ENCODE data around the gene NSMF. TPM values are rescaled to one million over a fixed set of nuclear protein-coding genes. Genes with fewer than 3 reads are reported as not detected.
A peak's percentile ranks its signal among the peaks of the same experiment; 100 is the strongest.

Gene NSMF
- total RNA-seq, 2 donors from 2014 or later = 58.9 to 66.0 TPM

DNA sequence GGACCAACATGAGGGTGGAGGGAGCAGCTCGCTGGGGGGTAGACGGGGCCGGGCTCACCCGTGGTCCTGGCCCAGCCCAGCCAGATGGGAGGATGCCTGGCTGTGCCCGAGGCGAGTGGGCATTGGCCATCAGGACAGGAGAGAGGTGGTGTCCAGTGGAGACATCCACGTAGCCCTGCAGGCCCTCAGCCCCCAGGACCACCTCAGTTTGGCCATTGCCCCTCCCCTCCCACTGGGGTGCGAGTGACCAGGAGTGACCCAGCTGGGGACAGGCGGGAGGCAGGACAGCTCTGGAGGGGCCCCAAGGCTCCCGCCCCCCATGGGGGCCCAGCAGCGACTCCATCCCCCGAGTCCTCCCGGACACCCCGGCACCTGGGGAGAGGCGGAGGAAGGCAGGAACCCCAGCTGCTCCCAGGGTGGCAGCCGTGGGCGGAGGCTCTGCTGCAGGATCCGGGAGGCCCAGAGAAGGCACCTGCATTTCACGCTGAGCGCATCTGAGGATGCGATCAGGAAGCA is 27.7 kb downstream of the NSMF start:
- no peak overlapping the region for H3K4me3 ChIP-seq (ENCODE audit: low read length)
- no peaks in the 10 kb centered on the region for H3K9me3 Mint-ChIP-seq
- H3K27ac Mint-ChIP-seq = no peak overlapping the region
- H3K27ac ChIP-seq (ENCODE audit: low read depth, low read length) = no peak overlapping the region
- H3K36me3 ChIP-seq (ENCODE audit: control insufficient read depth, insufficient read depth, low read length) = no peaks in the 10 kb centered on the region
- H3K36me3 Mint-ChIP-seq (ENCODE audit: low read depth) = no peaks in the 10 kb centered on the region
- no peak overlapping the region for H3K9ac ChIP-seq (ENCODE audit: extremely low read depth, low read length, poor library complexity, severe bottlenecking)
- no peak overlapping the region for H3K4me3 Mint-ChIP-seq
- no peaks in the 10 kb centered on the region for H3K27me3 Mint-ChIP-seq (ENCODE audit: insufficient read depth)
- TF ChIP-seq, protein P1, sequence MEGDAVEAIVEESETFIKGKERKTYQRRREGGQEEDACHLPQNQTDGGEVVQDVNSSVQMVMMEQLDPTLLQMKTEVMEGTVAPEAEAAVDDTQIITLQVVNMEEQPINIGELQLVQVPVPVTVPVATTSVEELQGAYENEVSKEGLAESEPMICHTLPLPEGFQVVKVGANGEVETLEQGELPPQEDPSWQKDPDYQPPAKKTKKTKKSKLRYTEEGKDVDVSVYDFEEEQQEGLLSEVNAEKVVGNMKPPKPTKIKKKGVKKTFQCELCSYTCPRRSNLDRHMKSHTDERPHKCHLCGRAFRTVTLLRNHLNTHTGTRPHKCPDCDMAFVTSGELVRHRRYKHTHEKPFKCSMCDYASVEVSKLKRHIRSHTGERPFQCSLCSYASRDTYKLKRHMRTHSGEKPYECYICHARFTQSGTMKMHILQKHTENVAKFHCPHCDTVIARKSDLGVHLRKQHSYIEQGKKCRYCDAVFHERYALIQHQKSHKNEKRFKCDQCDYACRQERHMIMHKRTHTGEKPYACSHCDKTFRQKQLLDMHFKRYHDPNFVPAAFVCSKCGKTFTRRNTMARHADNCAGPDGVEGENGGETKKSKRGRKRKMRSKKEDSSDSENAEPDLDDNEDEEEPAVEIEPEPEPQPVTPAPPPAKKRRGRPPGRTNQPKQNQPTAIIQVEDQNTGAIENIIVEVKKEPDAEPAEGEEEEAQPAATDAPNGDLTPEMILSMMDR (conservative IDR thresholded peaks at IDR 0.05) = no peak
- H3K4me1 Mint-ChIP-seq = no peaks in the 10 kb centered on the region
- no peak for DNase-seq
- H3K9me3 ChIP-seq (ENCODE audit: control insufficient read depth, low read length) = no peaks in the 10 kb centered on the region
- WGBS, 2 experiments (ENCODE audit: insufficient coverage in 1 of 2, insufficient read length in 1 of 2) = 88 to 93% methylated on average over 12 to 21 of the region's 21 CpGs
- no peaks in the 10 kb centered on the region for H3K27me3 ChIP-seq (ENCODE audit: control insufficient read depth, insufficient read depth, low read length, poor library complexity, severe bottlenecking)
- no peaks in the 10 kb centered on the region for H3K4me1 ChIP-seq (ENCODE audit: control insufficient read depth, insufficient read depth, low read length)

DNA sequence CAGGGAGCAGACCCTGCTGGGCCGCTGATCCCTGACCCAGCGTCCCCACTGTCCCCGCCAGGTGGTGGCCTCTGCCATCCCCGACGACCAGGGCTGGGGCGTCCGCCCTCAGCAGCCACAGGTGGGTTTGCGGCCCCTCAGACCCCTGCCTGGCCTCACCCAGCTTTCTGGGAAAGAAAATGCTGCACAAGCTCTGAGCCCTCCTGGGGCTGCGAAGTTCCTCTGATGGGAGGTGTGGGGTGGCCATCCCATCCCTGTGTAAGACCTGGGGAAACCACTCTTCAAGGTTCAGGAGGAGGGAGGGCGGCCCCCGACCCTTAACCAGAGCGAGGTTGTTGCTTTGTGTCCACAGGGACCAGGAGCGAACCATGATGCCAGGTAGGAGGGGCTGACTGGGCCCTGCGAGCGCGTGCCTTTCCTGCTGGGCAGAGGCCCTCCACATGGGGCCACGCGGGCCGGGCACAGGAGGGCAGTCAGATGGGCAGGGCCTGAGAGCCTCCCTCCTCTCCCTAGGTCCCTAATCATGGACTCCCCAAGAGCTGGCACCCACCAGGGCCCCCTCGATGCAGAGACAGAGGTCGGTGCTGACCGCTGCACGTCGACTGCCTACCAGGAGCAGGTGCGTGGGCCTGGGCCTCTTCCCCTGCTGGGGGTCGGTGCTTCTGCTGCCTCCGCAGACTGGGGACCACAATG is 28.3 kb downstream of the NSMF start:
- Histone ChIP-seq H3K9me3 (ENCODE audit: control insufficient read depth, low read length) (no peaks in the 10 kb centered on the region), H3K36me3 (ENCODE audit: control insufficient read depth, insufficient read depth, low read length) (no peaks in the 10 kb centered on the region), H3K4me1 (ENCODE audit: control insufficient read depth, insufficient read depth, low read length) (no peaks in the 10 kb centered on the region), H3K27ac (ENCODE audit: low read depth, low read length) (no peak overlapping the region), H3K4me3 (ENCODE audit: low read length) (no peak overlapping the region), H3K27me3 (ENCODE audit: control insufficient read depth, insufficient read depth, low read length, poor library complexity, severe bottlenecking) (no peaks in the 10 kb centered on the region), H3K9ac (ENCODE audit: extremely low read depth, low read length, poor library complexity, severe bottlenecking) (no peak overlapping the region)
- DNase-seq = no peak
- 87 to 89% methylated on average over 7 to 27 of the region's 27 CpGs for WGBS, 2 experiments (ENCODE audit: insufficient coverage in 1 of 2, insufficient read length in 1 of 2)
- Mint-ChIP-seq H3K9me3 (no peaks in the 10 kb centered on the region), H3K4me3 (no peak overlapping the region), H3K4me1 (no peaks in the 10 kb centered on the region), H3K36me3 (ENCODE audit: low read depth) (no peaks in the 10 kb centered on the region), H3K27ac (no peak overlapping the region), H3K27me3 (ENCODE audit: insufficient read depth) (no peaks in the 10 kb centered on the region)
- TF ChIP-seq, protein P1 (conservative IDR thresholded peaks at IDR 0.05) = no peak

DNA sequence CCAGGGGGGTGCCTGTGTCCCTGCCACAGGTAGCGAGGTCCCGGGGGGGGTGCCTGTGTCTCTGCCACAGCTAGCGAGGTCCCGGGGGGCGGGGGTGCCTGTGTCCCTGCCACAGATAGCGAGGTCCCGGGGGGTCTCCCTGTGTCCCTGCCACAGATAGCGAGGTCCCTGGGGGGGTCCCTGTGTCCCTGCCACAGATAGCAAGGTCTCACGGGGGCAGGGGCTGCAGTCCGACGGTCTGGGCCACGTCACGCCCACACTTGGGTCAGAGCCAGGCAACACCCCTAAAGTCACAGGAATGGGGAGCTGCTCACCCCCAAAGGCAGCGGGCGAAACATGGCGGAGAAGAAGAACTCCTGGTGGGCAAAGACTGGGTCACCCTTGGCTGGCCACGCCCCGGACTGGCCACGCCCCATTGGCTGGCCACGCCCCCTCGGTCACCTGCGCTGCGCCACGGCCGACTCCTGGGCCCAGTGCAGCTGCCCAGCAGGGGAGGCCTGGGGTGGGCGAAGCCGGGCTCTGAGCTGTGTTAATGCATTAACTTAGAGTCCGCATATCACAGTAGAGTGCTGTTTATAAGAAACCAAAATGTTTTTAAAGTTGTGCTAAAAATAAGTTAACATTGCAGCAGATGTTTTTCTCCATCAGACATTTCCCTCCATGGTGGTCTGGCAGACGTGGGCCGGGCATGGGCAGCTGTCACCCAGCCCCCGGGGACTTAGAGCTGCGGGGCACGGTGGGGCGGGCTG is 29.0 kb downstream of the NSMF start:
- no peak overlapping the region for H3K27ac Mint-ChIP-seq
- Histone ChIP-seq H3K9me3 (ENCODE audit: control insufficient read depth, low read length) (no peaks in the 10 kb centered on the region), H3K27ac (ENCODE audit: low read depth, low read length) (no peak overlapping the region), H3K4me3 (ENCODE audit: low read length) (no peak overlapping the region), H3K36me3 (ENCODE audit: control insufficient read depth, insufficient read depth, low read length) (no peaks in the 10 kb centered on the region), H3K9ac (ENCODE audit: extremely low read depth, low read length, poor library complexity, severe bottlenecking) (no peak overlapping the region), H3K4me1 (ENCODE audit: control insufficient read depth, insufficient read depth, low read length) (no peaks in the 10 kb centered on the region), H3K27me3 (ENCODE audit: control insufficient read depth, insufficient read depth, low read length, poor library complexity, severe bottlenecking) (no peaks in the 10 kb centered on the region)
- H3K9me3 Mint-ChIP-seq = no peaks in the 10 kb centered on the region
- 81 to 87% methylated on average over 30 to 34 of the region's 34 CpGs for WGBS, 2 experiments (ENCODE audit: insufficient coverage in 1 of 2, insufficient read length in 1 of 2)
- H3K27me3 Mint-ChIP-seq (ENCODE audit: insufficient read depth) = no peaks in the 10 kb centered on the region
- no peak overlapping the region for H3K4me3 Mint-ChIP-seq
- TF ChIP-seq, protein P1 (conservative IDR thresholded peaks at IDR 0.05) = no peak
- peak; percentile 79 for DNase-seq
- H3K4me1 Mint-ChIP-seq = no peaks in the 10 kb centered on the region
- no peaks in the 10 kb centered on the region for H3K36me3 Mint-ChIP-seq (ENCODE audit: low read depth)
